Loucy (cell line): ENCODE data around the gene ABHD12B.

ENCODE experiments used
- EZH2phosphoT487 ChIP-seq: fragments of 200-600 bp; IDR thresholded peaks from 2 replicates; pipeline ENCODE4 v1.6.1; 2018; ENCODE audit warnings: antibody characterized with exemption, mild to moderate bottlenecking, moderate library complexity, borderline replicate concordance
- TF ChIP-seq, protein P1 (sequence below): fragments of 200-600 bp; sonication (generic); conservative IDR thresholded peaks from 2 replicates; pipeline ENCODE4 v1.5.1; 2014; ENCODE audit warnings: mild to moderate bottlenecking, antibody characterized with exemption, low read length

DNA sequence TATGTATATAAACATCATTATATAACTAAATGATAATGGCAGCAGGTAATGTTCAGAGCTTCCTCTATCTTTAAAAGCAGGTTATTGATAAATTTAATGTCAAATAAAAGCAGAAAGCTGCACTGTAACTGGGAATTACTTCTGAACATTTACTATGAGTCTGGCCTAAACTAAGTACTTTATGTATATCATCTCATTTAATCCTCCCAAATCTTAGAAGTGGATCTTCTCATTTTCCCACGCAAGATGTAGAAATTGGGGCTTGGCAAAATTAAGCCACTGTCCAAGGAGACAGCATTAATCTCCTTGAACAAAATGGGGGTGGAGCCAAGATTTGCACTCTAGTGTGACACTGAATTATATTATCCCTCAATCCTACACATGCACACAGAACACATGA lies 46.5 kb upstream of the ABHD12B start:
- TF ChIP-seq, protein P1, sequence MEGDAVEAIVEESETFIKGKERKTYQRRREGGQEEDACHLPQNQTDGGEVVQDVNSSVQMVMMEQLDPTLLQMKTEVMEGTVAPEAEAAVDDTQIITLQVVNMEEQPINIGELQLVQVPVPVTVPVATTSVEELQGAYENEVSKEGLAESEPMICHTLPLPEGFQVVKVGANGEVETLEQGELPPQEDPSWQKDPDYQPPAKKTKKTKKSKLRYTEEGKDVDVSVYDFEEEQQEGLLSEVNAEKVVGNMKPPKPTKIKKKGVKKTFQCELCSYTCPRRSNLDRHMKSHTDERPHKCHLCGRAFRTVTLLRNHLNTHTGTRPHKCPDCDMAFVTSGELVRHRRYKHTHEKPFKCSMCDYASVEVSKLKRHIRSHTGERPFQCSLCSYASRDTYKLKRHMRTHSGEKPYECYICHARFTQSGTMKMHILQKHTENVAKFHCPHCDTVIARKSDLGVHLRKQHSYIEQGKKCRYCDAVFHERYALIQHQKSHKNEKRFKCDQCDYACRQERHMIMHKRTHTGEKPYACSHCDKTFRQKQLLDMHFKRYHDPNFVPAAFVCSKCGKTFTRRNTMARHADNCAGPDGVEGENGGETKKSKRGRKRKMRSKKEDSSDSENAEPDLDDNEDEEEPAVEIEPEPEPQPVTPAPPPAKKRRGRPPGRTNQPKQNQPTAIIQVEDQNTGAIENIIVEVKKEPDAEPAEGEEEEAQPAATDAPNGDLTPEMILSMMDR, result no peak
- TF ChIP-seq EZH2phosphoT487, result no peak
